Measurements from ENCODE around the gene ATF6B.

The ATF6B gene

DNA sequence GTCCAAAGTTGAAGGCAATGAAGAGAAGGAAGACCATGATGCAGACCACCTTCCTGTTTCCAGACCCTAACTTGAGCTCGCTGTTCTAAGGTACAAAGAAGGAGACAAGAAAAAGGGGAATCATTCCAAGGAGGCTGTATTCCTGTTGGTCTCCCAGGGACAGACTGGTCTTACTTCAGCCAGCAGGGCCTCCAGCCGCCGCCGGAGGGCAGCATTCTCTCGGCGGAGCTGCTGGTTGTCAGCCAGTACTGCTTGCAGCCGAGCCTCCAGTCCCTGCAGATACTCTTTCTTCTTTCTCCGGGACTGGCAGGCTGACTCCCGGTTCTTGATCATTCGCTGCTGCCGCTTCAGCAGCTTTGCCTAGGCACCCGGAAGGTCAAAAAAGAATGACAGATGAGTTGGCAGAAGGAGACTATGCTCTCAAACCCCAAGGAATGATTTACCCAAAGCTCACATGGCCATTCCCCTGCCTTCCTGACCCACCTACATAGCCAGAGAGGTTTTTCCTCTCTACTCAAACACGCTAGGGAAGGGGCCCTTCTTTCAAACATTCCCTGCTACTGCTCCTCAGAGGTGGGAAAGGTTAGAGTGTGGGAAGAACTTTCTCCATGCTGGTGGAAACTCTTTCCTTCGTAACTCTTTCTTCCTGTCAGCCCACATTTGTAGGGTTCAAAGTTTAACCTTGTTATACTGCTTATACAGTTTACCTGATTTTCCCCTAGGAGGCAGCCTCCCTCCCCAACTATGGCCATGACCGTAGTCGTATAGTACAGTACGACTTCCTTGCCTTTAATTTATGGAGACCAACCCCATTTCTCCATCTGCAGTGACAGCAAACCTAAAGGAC lies 9.0 kb downstream of the ATF6B start:
- TF ChIP-seq, protein P1, sequence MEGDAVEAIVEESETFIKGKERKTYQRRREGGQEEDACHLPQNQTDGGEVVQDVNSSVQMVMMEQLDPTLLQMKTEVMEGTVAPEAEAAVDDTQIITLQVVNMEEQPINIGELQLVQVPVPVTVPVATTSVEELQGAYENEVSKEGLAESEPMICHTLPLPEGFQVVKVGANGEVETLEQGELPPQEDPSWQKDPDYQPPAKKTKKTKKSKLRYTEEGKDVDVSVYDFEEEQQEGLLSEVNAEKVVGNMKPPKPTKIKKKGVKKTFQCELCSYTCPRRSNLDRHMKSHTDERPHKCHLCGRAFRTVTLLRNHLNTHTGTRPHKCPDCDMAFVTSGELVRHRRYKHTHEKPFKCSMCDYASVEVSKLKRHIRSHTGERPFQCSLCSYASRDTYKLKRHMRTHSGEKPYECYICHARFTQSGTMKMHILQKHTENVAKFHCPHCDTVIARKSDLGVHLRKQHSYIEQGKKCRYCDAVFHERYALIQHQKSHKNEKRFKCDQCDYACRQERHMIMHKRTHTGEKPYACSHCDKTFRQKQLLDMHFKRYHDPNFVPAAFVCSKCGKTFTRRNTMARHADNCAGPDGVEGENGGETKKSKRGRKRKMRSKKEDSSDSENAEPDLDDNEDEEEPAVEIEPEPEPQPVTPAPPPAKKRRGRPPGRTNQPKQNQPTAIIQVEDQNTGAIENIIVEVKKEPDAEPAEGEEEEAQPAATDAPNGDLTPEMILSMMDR (IDR thresholded peaks at IDR 0.05; ENCODE audit: control insufficient read depth, insufficient read depth, low read depth, low read length, missing control alignments): peak; percentile 98
- peak; percentile 45 for DNase-seq (ENCODE audit: low read depth)
- no peak overlapping the region for H3K4me3 ChIP-seq (ENCODE audit: control insufficient read depth, low read depth, low read length)

- no peak for DNase-seq (ENCODE audit: low read depth)
Measured at GRCh38 chr6:32117461-32117860, 10.6 kb downstream of the ATF6B start.

GRCh38 chr6:32116674-32117073 lies 11.4 kb downstream of the ATF6B start:
- DNase-seq (ENCODE audit: low read depth): no peak
- TF ChIP-seq, protein P1 (IDR thresholded peaks at IDR 0.05; ENCODE audit: control insufficient read depth, insufficient read depth, low read depth, low read length, missing control alignments): peak; percentile 41

More at GRCh38 chr6:32117461-32117860, 10.6 kb downstream of the ATF6B start:
- TF ChIP-seq, protein P1 (IDR thresholded peaks at IDR 0.05; ENCODE audit: control insufficient read depth, insufficient read depth, low read depth, low read length, missing control alignments): no peak
- H3K4me3 ChIP-seq (ENCODE audit: control insufficient read depth, low read depth, low read length): no peak overlapping the region

GRCh38 chr6:32115623-32116022 lies 12.4 kb downstream of the ATF6B start:
- no peak overlapping the region for H3K4me3 ChIP-seq (ENCODE audit: control insufficient read depth, low read depth, low read length)
- no peak for DNase-seq (ENCODE audit: low read depth)
- TF ChIP-seq, protein P1 (IDR thresholded peaks at IDR 0.05; ENCODE audit: control insufficient read depth, insufficient read depth, low read depth, low read length, missing control alignments): no peak

More at GRCh38 chr6:32116674-32117073, 11.4 kb downstream of the ATF6B start:
- no peak overlapping the region for H3K4me3 ChIP-seq (ENCODE audit: control insufficient read depth, low read depth, low read length)

DNA sequence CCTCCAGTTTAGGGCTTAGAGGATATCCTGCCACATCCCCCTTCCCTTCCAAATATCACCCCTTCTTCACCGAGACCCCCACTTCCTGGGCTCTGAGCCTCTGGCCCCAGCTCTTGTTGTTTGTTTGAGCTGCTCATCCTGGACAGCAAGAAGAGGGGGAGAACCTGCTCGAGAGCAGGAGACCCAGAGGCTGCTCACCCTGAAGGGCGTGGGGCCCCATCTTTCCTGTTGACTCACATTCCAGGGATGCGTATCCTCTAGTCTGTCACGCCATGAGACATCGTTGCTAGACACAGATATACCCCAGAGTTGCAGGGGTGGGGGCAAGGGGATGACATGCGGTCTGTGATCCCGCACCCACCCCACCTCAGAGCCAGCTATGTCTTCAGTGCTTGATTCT lies 13.2 kb downstream of the ATF6B start:
- TF ChIP-seq, protein P1 (IDR thresholded peaks at IDR 0.05; ENCODE audit: control insufficient read depth, insufficient read depth, low read depth, low read length, missing control alignments): no peak
- no peak for DNase-seq (ENCODE audit: low read depth)

DNA sequence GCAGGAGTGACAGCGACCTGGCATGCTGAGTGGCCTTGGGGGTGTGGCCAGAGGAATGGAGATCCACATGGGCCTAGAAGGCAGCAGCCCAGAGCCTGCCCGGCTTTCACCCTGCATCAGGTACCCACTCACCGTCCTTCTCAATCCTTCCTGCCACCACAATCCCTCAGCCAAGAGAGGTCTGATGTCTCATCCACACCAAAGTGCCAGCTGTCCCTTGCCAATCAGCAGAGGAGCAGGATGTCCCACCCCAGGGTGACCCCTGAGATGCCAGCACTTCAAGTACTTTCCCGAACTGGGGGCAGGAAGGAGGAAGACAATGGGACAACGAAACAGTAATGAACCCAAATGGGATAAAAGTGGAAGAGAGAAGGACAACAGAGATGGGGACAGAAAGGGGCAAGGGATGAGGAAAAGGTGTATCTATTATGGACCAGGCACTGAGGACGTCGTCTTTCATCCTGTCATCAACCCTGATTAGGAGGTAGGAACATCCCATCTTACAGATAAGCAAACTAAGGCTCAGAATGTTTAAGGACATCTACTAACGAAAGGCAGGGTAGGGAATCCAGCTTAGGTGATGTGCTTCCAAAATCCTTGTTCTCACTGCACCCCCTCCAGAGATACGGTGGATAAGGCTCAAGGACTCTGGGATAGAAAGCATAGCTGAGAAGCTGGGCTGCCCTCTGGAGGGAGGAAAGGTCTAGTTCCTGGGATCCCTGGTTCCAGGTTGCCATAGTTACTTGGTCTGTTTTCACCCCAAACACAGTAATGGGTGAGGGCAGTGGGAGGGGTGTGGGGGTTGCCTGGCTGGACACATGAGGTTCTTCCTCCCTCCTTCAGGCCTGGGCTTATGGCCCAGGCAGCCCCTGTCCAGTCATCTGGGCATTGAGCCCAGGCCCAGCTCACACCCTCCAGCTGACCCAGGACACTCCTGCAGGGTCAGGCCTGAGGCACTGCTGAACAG lies 14.4 kb downstream of the ATF6B start:
- no peak overlapping the region for H3K4me3 ChIP-seq (ENCODE audit: control insufficient read depth, low read depth, low read length)
- TF ChIP-seq, protein P1 (IDR thresholded peaks at IDR 0.05; ENCODE audit: control insufficient read depth, insufficient read depth, low read depth, low read length, missing control alignments): peak; percentile 69
- DNase-seq (ENCODE audit: low read depth): peak; percentile 81

More for the DNA sequence above, 13.2 kb downstream of the ATF6B start:
- no peak overlapping the region for H3K4me3 ChIP-seq (ENCODE audit: control insufficient read depth, low read depth, low read length)

Data from AG09309 (cell line).